Epithelial cell of proximal tubule (primary cell): ENCODE measurements around the gene THOC1. TPM values are rescaled to one million over a fixed set of nuclear protein-coding genes. Genes with fewer than 3 reads are reported as not detected.
A peak's percentile ranks its signal among the peaks of the same experiment; 100 is the strongest.

Experiments
- DNase-seq: peaks from one replicate; pipeline ENCODE4 v3.0.0-alpha.2; 2011; ENCODE audit warnings: low read depth
- H3K4me3 ChIP-seq: 2 replicates; pipeline ENCODE4 v1.5.1; 2011; ENCODE audit warnings: low read depth, mild to moderate bottlenecking, low read length
- total RNA-seq: library from RNA; depleted of rRNA; stranded (reverse); fragments of >200 nt; gene quantifications from 2 replicates; pipeline ENCODE4 v1.2.3, GENCODE V29; 2015
- TF ChIP-seq, protein P1 (sequence below): conservative IDR thresholded peaks from 2 replicates; pipeline ENCODE4 v1.5.1; 2012; ENCODE audit warnings: low read depth, mild to moderate bottlenecking, low read length

The THOC1 gene
- total RNA-seq, 1 donor from 2014 or later, result 30.6 TPM

DNA sequence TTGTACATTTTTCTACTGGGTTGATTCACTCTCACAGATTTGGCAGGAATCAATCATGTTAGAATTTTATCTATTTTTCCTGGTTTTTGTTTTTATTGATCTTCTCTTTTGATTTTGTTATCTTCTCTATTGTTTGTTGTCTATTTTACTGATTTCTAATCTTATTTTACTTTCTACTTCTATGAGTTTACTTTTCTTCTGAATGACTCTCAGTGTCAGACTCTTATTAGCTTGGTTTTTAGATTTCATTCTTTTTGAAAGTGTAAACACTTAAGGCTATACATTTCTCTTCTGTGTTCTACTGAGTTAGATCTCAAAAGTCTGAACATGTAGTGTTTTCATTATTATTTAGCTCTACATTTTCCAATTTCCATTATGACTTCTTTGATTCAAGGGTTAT lies 47.1 kb downstream of the THOC1 start:
- H3K4me3 ChIP-seq, result no peak overlapping the region
- TF ChIP-seq, protein P1, sequence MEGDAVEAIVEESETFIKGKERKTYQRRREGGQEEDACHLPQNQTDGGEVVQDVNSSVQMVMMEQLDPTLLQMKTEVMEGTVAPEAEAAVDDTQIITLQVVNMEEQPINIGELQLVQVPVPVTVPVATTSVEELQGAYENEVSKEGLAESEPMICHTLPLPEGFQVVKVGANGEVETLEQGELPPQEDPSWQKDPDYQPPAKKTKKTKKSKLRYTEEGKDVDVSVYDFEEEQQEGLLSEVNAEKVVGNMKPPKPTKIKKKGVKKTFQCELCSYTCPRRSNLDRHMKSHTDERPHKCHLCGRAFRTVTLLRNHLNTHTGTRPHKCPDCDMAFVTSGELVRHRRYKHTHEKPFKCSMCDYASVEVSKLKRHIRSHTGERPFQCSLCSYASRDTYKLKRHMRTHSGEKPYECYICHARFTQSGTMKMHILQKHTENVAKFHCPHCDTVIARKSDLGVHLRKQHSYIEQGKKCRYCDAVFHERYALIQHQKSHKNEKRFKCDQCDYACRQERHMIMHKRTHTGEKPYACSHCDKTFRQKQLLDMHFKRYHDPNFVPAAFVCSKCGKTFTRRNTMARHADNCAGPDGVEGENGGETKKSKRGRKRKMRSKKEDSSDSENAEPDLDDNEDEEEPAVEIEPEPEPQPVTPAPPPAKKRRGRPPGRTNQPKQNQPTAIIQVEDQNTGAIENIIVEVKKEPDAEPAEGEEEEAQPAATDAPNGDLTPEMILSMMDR, result no peak
- no peak for DNase-seq

DNA sequence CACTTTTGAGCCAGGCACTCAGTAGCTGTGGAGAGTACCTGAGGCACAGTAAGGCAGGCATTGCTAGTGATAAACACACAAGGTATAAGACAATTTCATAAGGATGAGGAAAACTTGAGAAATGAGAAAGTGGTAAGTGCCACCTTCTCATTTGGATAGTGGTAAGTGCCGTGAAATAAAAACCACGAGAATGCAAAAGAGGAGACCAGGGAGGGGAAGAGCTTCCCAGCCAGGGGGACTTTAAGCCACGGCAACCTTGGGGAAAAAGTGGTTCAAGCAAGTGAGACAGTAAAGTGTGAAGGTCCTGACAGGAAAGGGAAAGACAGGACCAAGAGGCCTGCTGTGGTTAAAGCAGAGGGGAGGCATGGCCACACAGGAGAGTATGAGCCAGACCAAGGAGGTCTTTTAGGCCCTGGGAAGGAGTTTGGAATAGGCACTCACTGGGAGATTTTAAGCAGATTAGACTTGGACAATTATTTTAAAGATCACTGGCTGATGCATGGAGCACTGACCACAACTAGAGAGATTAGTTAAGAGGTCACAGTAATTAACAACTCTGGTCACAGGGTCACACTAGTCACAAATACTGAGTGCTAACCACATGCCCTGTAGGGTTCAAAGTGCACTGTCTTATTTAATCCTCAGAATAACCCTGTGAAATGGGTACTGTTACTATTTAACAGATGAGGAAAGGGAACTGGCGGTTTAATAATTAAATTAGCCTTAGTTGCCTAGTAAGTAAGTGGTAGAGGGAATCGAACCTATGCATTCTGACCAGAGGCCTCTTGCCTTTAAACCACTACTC lies 50.1 kb downstream of the THOC1 start:
- peak; percentile 33 for DNase-seq
- H3K4me3 ChIP-seq, result no peak overlapping the region
- TF ChIP-seq, protein P1, result no peak

DNA sequence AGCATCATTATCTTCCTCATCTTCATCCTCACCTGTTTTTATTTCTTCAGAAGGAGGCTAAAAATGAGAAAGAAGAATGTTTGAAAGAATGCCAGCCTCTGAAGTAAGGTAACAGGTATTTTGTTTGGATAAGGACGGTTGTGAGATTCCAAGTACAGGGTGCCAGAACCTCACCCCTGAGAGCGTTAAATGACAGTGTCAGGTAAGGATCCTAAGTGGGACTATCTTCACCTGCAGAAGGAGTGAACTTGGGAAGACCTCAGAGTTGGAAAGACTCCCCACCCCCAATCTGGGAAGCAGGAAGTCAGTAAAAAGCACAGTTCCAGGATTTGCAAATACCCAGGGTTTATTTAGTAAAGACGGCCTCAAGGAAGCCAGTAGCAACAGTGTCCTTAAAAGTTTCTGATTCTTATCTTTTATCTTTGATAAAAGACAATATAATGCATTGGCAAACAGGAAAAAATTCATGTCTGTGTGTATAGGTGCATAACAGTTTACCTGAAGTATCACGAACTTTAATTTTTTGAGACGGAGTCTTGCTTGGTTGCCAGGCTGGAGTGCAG lies 52.3 kb downstream of the THOC1 start:
- TF ChIP-seq, protein P1, result no peak
- DNase-seq, result no peak
- H3K4me3 ChIP-seq, result no peak overlapping the region

DNA sequence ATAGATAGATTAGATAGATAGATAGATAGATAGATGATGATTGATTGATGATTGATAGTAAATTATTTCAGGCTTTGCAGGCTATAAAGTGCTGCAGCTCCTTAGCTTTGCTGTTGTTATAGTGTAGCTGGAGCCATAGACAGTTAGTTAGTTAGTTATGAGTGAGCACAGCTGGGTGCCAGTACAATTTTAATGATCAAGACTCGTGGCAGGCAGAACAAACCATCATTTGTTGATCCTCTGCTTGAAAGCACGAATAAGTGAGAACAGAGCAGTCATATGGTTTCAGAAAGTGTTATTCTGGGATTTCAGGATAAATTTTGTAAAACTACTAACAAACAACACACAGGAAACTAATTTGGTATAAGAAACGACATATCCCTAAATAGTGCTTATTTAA lies 53.9 kb downstream of the THOC1 start:
- H3K4me3 ChIP-seq, result no peak overlapping the region
- no peak for DNase-seq
- TF ChIP-seq, protein P1, result no peak

DNA sequence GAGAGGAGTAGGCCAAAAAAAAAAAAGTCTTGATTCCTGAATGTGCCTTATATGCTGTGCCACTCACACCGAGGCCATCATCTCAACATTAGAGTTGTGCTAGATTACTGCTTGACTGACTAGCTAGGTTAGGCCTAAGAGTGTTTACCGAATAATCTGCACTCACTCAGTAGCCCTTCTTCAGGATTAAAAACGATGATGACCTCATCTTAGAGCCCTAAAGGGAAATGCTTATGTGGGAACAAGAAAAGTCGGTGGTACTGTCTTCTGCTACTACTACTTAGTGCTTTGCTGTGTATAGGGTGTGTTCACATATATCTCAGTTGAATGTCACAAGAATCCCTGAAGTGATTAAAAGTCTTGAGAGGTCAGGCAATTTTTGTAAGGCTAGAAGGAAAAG lies 54.3 kb downstream of the THOC1 start:
- no peak overlapping the region for H3K4me3 ChIP-seq
- no peak for DNase-seq

DNA sequence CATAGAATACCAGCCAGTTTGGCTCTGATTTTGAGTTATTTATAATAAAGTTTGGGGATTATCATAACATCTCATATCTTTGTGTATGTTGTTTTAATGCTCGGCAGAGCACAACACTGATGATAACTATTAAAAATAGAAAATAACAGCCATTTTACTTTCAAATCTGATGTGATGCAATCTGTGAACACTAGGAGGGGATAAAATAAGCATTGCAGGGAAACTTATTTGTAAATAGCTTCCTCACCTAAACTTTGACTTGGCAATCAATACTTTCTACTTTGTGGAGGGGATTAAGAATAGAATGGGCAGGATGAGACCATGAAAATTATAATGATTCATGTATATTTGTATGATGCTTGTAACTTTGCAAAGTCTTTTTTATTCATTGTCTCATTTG lies 55.1 kb downstream of the THOC1 start:
- TF ChIP-seq, protein P1, result peak; percentile 15
- no peak overlapping the region for H3K4me3 ChIP-seq

More for the DNA sequence above, 54.3 kb downstream of the THOC1 start:
- TF ChIP-seq, protein P1, result no peak

DNA sequence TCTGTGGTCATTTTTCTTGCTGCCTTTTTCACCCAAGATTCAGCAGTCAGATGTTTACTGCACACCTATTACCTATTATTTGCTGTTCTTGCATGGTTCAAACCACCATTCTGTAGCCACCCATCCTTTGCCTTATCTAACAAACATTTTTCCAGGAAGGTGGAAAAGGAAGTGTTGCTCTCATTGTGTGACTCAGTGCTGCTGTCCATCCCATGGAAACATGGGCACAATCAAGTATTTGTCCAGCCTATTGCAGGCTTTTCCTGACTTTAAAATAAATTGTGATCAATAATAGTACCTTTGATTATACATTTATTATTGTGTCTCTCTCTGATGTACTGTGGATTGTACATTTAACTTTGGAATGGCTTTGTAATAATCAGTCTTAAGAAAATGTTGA lies 56.3 kb downstream of the THOC1 start:
- no peak for DNase-seq
- H3K4me3 ChIP-seq, result no peak overlapping the region
- TF ChIP-seq, protein P1, result no peak

More for the DNA sequence above, 55.1 kb downstream of the THOC1 start:
- no peak for DNase-seq
